GM12872 (cell line): ENCODE measurements around the gene RGS9.

Experiments
- TF ChIP-seq, protein P1 (sequence below): IDR thresholded peaks from 3 replicates; pipeline ENCODE4 v1.5.1; 2011; ENCODE audit warnings: low read depth, mild to moderate bottlenecking, low read length, moderate library complexity; ENCODE audit not compliant: insufficient read depth

RGS9 gene

DNA sequence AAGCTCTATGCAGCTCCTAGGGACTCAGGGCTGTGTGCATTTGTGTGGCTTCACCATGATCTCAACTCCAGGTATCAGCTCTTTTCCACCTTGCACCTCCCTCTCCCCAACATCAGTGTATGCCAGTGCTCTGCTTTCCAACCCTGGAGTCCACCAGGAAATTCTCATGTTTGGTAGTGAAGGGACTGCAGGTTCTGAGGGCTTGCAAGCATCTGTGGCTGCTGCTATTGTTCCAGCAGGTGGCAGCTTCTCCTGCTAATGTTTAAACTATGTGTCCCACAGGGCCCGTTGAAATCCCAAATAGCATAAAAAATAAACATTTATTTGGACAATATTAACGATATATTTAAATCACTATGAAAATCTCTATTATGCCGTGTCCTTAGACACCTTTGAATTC is 82.0 kb downstream of the RGS9 start:
- TF ChIP-seq, protein P1, sequence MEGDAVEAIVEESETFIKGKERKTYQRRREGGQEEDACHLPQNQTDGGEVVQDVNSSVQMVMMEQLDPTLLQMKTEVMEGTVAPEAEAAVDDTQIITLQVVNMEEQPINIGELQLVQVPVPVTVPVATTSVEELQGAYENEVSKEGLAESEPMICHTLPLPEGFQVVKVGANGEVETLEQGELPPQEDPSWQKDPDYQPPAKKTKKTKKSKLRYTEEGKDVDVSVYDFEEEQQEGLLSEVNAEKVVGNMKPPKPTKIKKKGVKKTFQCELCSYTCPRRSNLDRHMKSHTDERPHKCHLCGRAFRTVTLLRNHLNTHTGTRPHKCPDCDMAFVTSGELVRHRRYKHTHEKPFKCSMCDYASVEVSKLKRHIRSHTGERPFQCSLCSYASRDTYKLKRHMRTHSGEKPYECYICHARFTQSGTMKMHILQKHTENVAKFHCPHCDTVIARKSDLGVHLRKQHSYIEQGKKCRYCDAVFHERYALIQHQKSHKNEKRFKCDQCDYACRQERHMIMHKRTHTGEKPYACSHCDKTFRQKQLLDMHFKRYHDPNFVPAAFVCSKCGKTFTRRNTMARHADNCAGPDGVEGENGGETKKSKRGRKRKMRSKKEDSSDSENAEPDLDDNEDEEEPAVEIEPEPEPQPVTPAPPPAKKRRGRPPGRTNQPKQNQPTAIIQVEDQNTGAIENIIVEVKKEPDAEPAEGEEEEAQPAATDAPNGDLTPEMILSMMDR = peak; percentile 9; the same call in 1 of the 3 replicates

DNA sequence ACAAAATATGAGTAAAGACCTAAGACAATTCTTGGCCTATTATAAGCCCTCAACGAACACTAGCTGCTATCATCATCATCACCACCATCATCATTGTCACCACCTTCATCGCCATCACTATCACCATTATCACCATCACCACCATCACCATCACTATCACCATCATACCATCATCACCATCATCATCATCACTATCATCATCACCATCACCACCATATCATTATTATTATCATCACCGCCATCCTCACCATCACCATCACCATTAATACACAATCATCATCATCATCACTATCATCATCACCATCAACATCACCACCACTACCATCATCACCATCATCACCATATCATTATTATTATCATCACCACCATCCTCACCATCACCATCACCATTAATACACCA is 82.5 kb downstream of the RGS9 start:
- TF ChIP-seq, protein P1 = no peak

DNA sequence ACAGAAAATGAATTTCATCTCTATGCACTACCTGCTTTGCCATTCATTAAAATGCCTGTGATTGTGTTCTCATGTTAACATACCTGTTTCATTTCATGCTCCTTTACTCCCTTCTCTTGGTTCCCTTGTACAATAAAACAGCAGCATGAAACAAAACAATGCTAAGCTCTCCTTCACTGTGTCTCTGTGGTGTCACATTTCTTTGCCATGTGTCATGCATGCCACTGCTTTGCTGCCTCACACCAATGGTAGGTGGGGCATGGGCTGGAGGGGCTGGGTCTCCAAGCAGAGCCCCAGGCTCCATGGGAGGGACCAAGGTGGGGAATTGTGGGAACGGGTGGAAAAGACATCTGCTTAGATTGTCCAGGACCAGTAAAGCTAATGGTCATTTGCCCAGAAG is 83.6 kb downstream of the RGS9 start:
- TF ChIP-seq, protein P1 = no peak

DNA sequence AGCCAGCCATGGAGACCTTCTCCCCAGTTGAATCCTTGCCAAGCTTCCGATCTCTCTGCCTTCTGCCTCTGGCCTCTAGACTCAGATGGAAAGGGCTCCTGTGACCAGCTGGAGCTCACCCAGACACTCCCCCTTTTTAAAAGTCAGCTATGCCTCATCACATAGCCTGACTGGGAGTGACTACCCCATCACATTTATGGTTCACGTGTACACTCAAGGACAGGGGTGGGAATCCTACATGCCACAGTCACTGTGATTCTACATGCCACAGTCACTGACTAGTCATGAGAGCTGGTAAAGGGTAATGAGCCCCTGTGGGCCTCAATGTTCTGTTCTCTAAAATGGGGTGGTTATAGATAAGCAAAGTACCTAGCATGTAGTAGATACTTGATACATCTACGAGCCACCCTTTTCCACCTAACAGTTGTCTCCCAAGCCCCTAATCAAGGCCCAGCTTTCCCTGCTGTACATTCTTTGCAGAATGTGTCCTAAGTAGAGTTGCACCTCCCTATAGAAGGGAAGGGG is 85.1 kb downstream of the RGS9 start:
- TF ChIP-seq, protein P1 = no peak

DNA sequence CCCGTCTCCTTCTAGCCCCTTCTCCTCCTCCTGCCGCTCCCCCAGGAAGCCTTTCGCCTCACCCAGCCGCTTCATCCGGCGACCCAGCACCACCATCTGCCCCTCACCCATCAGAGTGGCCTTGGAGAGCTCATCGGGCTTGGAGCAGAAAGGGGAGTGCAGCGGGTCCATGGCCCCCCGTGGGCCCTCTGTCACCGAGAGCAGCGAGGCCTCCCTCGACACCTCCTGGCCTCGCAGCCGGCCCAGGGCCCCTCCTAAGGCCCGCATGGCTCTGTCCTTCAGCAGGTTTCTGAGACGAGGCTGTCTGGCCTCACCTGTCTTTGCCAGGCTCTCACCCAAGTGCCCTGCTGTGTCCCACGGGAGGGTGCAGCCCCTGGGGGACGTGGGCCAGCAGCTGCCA is 87.9 kb downstream of the RGS9 start:
- TF ChIP-seq, protein P1 = no peak

DNA sequence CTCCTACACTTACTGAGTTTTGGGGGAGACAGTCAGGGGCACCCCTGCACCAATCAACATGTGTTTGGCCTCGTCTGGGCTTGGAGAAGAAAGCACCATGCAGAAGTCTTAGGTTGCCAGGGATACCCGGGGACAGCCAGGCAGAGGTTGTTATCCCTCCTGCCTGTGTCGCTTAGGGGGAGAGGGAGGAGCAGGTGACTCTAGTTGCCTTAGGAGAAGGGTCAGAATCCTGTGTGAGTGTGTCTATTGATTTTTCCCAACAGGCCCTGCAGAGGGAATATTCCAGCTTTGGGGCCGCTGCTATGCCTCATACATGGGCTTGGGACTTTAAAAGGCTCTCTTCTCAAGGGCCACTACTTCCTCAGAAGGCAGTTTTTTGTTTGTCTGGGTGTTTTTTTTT is 89.1 kb downstream of the RGS9 start:
- TF ChIP-seq, protein P1 = no peak

DNA sequence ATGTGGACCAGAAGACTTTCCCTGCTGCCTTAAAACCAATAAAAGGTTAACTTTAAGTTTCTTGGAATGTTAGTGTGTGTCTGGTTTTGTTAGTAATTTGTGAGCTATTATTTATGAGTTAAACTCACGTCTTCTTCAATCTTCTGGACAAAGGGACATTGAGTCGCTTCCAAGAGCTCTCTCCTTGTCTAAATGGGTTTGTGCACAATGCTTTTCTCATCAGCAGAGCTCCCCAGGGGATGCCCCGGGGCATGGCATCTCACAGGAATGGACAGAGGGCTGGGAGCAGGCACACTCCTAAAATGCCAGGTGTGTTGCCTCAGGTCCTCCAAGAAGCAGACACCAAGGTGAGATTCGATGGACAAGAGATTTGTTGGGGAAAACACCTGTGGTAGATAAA is 90.5 kb downstream of the RGS9 start:
- TF ChIP-seq, protein P1 = no peak

DNA sequence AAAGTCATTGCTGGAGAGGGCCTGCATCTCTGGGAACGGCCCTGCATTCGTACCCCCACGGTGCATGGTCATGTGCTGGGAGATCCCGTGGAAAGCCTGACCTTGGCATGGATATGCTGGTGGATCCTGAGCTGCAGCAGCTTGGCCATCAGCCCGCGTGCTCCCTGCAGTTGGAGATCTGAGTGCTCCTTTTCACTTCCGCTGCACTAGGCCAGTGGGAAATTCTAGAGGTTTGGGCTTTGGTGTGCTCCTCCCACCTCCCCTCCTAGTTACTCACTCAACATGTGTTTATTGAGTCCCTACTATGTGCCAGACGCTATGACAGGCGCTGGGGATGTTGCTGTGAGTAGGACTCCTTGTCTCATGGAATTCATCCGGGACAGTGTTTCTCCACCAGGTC is 91.1 kb downstream of the RGS9 start:
- TF ChIP-seq, protein P1 = no peak
